Measurements from ENCODE around the gene MYRIP.

The MYRIP gene

GRCh38 chr3:39965997-39966396 lies 156.6 kb downstream of the MYRIP start:
- no peaks in the 10 kb centered on the region for H3K9me3 ChIP-seq (ENCODE audit: control insufficient read depth, insufficient read depth, low read depth, low read length)

GRCh38 chr3:39970982-39971381 lies 161.6 kb downstream of the MYRIP start:
- Histone ChIP-seq H3K4me1 (ENCODE audit: control insufficient read depth, insufficient read depth, low read length) (no peaks in the 10 kb centered on the region), H3K27me3 (ENCODE audit: control insufficient read depth, insufficient read depth, low read length) (no peaks in the 10 kb centered on the region), H3K36me3 (ENCODE audit: control insufficient read depth, insufficient read depth, low read length) (no peaks in the 10 kb centered on the region), H3K4me3 (ENCODE audit: low read depth, low read length) (no peak overlapping the region), H3K9me3 (ENCODE audit: control insufficient read depth, insufficient read depth, low read depth, low read length) (no peaks in the 10 kb centered on the region), H3K27ac (ENCODE audit: low read depth, low read length) (no peak overlapping the region), H3K9ac (ENCODE audit: low read length) (no peak overlapping the region)

More at GRCh38 chr3:39965997-39966396, 156.6 kb downstream of the MYRIP start:
- Histone ChIP-seq H3K4me1 (ENCODE audit: control insufficient read depth, insufficient read depth, low read length) (peaks cover 8% of the 10 kb centered on the region; the same call in 1 of the 2 replicates), H3K9ac (ENCODE audit: low read length) (no peak overlapping the region), H3K27ac (ENCODE audit: low read depth, low read length) (no peak overlapping the region), H3K27me3 (ENCODE audit: control insufficient read depth, insufficient read depth, low read length) (no peaks in the 10 kb centered on the region), H3K4me3 (ENCODE audit: low read depth, low read length) (no peak overlapping the region), H3K36me3 (ENCODE audit: control insufficient read depth, insufficient read depth, low read length) (no peaks in the 10 kb centered on the region)

- Histone ChIP-seq H3K27me3 (ENCODE audit: control insufficient read depth, insufficient read depth, low read length) (no peaks in the 10 kb centered on the region), H3K4me3 (ENCODE audit: low read depth, low read length) (no peak overlapping the region), H3K36me3 (ENCODE audit: control insufficient read depth, insufficient read depth, low read length) (no peaks in the 10 kb centered on the region), H3K9ac (ENCODE audit: low read length) (no peak overlapping the region), H3K9me3 (ENCODE audit: control insufficient read depth, insufficient read depth, low read depth, low read length) (no peaks in the 10 kb centered on the region), H3K4me1 (ENCODE audit: control insufficient read depth, insufficient read depth, low read length) (no peaks in the 10 kb centered on the region), H3K27ac (ENCODE audit: low read depth, low read length) (no peak overlapping the region)
Observed at GRCh38 chr3:39971559-39972031, 162.2 kb downstream of the MYRIP start.

GRCh38 chr3:39972508-39972907 lies 163.1 kb downstream of the MYRIP start:
- H3K9ac ChIP-seq (ENCODE audit: low read length): no peak overlapping the region
- no peaks in the 10 kb centered on the region for H3K4me1 ChIP-seq (ENCODE audit: control insufficient read depth, insufficient read depth, low read length)
- no peaks in the 10 kb centered on the region for H3K9me3 ChIP-seq (ENCODE audit: control insufficient read depth, insufficient read depth, low read depth, low read length)
- no peak overlapping the region for H3K4me3 ChIP-seq (ENCODE audit: low read depth, low read length)
- no peak overlapping the region for H3K27ac ChIP-seq (ENCODE audit: low read depth, low read length)
- H3K36me3 ChIP-seq (ENCODE audit: control insufficient read depth, insufficient read depth, low read length): no peaks in the 10 kb centered on the region
- no peaks in the 10 kb centered on the region for H3K27me3 ChIP-seq (ENCODE audit: control insufficient read depth, insufficient read depth, low read length)

- H3K4me1 ChIP-seq (ENCODE audit: control insufficient read depth, insufficient read depth, low read length): no peaks in the 10 kb centered on the region
- H3K9me3 ChIP-seq (ENCODE audit: control insufficient read depth, insufficient read depth, low read depth, low read length): no peaks in the 10 kb centered on the region
- no peak overlapping the region for H3K27ac ChIP-seq (ENCODE audit: low read depth, low read length)
- H3K36me3 ChIP-seq (ENCODE audit: control insufficient read depth, insufficient read depth, low read length): no peaks in the 10 kb centered on the region
- no peaks in the 10 kb centered on the region for H3K27me3 ChIP-seq (ENCODE audit: control insufficient read depth, insufficient read depth, low read length)
- H3K9ac ChIP-seq (ENCODE audit: low read length): no peak overlapping the region
- no peak overlapping the region for H3K4me3 ChIP-seq (ENCODE audit: low read depth, low read length)
Observed at GRCh38 chr3:39977058-39977794, 167.8 kb downstream of the MYRIP start.

GRCh38 chr3:39978308-39978707 lies 168.9 kb downstream of the MYRIP start:
- Histone ChIP-seq H3K36me3 (ENCODE audit: control insufficient read depth, insufficient read depth, low read length) (no peaks in the 10 kb centered on the region), H3K9me3 (ENCODE audit: control insufficient read depth, insufficient read depth, low read depth, low read length) (no peaks in the 10 kb centered on the region), H3K27me3 (ENCODE audit: control insufficient read depth, insufficient read depth, low read length) (no peaks in the 10 kb centered on the region), H3K4me1 (ENCODE audit: control insufficient read depth, insufficient read depth, low read length) (no peaks in the 10 kb centered on the region), H3K27ac (ENCODE audit: low read depth, low read length) (no peak overlapping the region), H3K9ac (ENCODE audit: low read length) (no peak overlapping the region), H3K4me3 (ENCODE audit: low read depth, low read length) (no peak overlapping the region)

- no peak overlapping the region for H3K4me3 ChIP-seq (ENCODE audit: low read depth, low read length)
Observed at GRCh38 chr3:39980058-39980457, 170.6 kb downstream of the MYRIP start.

GRCh38 chr3:39980781-39981180 lies 171.4 kb downstream of the MYRIP start:
- H3K27ac ChIP-seq (ENCODE audit: low read depth, low read length): no peak overlapping the region
- H3K27me3 ChIP-seq (ENCODE audit: control insufficient read depth, insufficient read depth, low read length): no peaks in the 10 kb centered on the region
- no peak overlapping the region for H3K9ac ChIP-seq (ENCODE audit: low read length)
- H3K4me1 ChIP-seq (ENCODE audit: control insufficient read depth, insufficient read depth, low read length): no peaks in the 10 kb centered on the region
- no peaks in the 10 kb centered on the region for H3K9me3 ChIP-seq (ENCODE audit: control insufficient read depth, insufficient read depth, low read depth, low read length)
- H3K36me3 ChIP-seq (ENCODE audit: control insufficient read depth, insufficient read depth, low read length): no peaks in the 10 kb centered on the region
- H3K4me3 ChIP-seq (ENCODE audit: low read depth, low read length): no peak overlapping the region

More at GRCh38 chr3:39980058-39980457, 170.6 kb downstream of the MYRIP start:
- no peaks in the 10 kb centered on the region for H3K4me1 ChIP-seq (ENCODE audit: control insufficient read depth, insufficient read depth, low read length)
- no peak overlapping the region for H3K9ac ChIP-seq (ENCODE audit: low read length)
- H3K27me3 ChIP-seq (ENCODE audit: control insufficient read depth, insufficient read depth, low read length): no peaks in the 10 kb centered on the region
- H3K36me3 ChIP-seq (ENCODE audit: control insufficient read depth, insufficient read depth, low read length): no peaks in the 10 kb centered on the region
- H3K9me3 ChIP-seq (ENCODE audit: control insufficient read depth, insufficient read depth, low read depth, low read length): no peaks in the 10 kb centered on the region
- no peak overlapping the region for H3K27ac ChIP-seq (ENCODE audit: low read depth, low read length)

GRCh38 chr3:39981547-39982184 lies 172.3 kb downstream of the MYRIP start:
- Histone ChIP-seq H3K27ac (ENCODE audit: low read depth, low read length) (no peak overlapping the region), H3K9ac (ENCODE audit: low read length) (no peak overlapping the region), H3K36me3 (ENCODE audit: control insufficient read depth, insufficient read depth, low read length) (no peaks in the 10 kb centered on the region), H3K9me3 (ENCODE audit: control insufficient read depth, insufficient read depth, low read depth, low read length) (peaks cover 3% of the 10 kb centered on the region; the same call in 1 of the 2 replicates), H3K4me1 (ENCODE audit: control insufficient read depth, insufficient read depth, low read length) (no peaks in the 10 kb centered on the region), H3K27me3 (ENCODE audit: control insufficient read depth, insufficient read depth, low read length) (no peaks in the 10 kb centered on the region), H3K4me3 (ENCODE audit: low read depth, low read length) (no peak overlapping the region)

- Histone ChIP-seq H3K27ac (ENCODE audit: low read depth, low read length) (no peak overlapping the region), H3K4me3 (ENCODE audit: low read depth, low read length) (no peak overlapping the region), H3K4me1 (ENCODE audit: control insufficient read depth, insufficient read depth, low read length) (no peaks in the 10 kb centered on the region), H3K9ac (ENCODE audit: low read length) (no peak overlapping the region), H3K36me3 (ENCODE audit: control insufficient read depth, insufficient read depth, low read length) (no peaks in the 10 kb centered on the region), H3K27me3 (ENCODE audit: control insufficient read depth, insufficient read depth, low read length) (no peaks in the 10 kb centered on the region), H3K9me3 (ENCODE audit: control insufficient read depth, insufficient read depth, low read depth, low read length) (peaks cover 4% of the 10 kb centered on the region; the same call in 1 of the 2 replicates)
Observed at GRCh38 chr3:39982665-39983357, 173.4 kb downstream of the MYRIP start.

- H3K27me3 ChIP-seq (ENCODE audit: control insufficient read depth, insufficient read depth, low read length): no peaks in the 10 kb centered on the region
- H3K4me3 ChIP-seq (ENCODE audit: low read depth, low read length): no peak overlapping the region
- H3K36me3 ChIP-seq (ENCODE audit: control insufficient read depth, insufficient read depth, low read length): no peaks in the 10 kb centered on the region
- no peaks in the 10 kb centered on the region for H3K4me1 ChIP-seq (ENCODE audit: control insufficient read depth, insufficient read depth, low read length)
- H3K9ac ChIP-seq (ENCODE audit: low read length): no peak overlapping the region
- no peak overlapping the region for H3K27ac ChIP-seq (ENCODE audit: low read depth, low read length)
- H3K9me3 ChIP-seq (ENCODE audit: control insufficient read depth, insufficient read depth, low read depth, low read length): peaks cover 45% of the 10 kb centered on the region
Observed at GRCh38 chr3:39989746-39990145, 180.3 kb downstream of the MYRIP start.

Data from HUES6 (cell line).